ENCODE measurements around the gene FXYD7. TPM values are rescaled to one million over a fixed set of nuclear protein-coding genes. Genes with fewer than 3 reads are reported as not detected.

FXYD7 gene
- polyA plus RNA-seq, 1 donor from 2014 or later = 35.7 TPM

GRCh38 chr19:35095667-35096368 is 47.2 kb upstream of the FXYD7 start:
- no peaks in the 10 kb centered on the region for H3K79me2 ChIP-seq (replicated peaks; ENCODE audit: insufficient read depth, low read length)
- H3K4me2 ChIP-seq (ENCODE audit: low read length) = no peak overlapping the region
- H2AFZ ChIP-seq (ENCODE audit: low read depth, low read length) = no peak overlapping the region
- TF ChIP-seq RAD21 (conservative IDR thresholded peaks at IDR 0.05) = no peak
- no peak for TF ChIP-seq POLR2AphosphoS5 (IDR thresholded peaks at IDR 0.05)
- TF ChIP-seq CTCF (IDR thresholded peaks at IDR 0.05; ENCODE audit: poor library complexity, severe bottlenecking) = no peak
- TF ChIP-seq REST (IDR thresholded peaks at IDR 0.05; ENCODE audit: borderline replicate concordance) = no peak
- TF ChIP-seq EZH2 (IDR thresholded peaks at IDR 0.05; ENCODE audit: borderline replicate concordance, insufficient read depth, low read length, poor library complexity, severe bottlenecking) = no peak
- no peak for TF ChIP-seq MXI1 (conservative IDR thresholded peaks at IDR 0.05; ENCODE audit: poor library complexity, severe bottlenecking)
- no peak for TF ChIP-seq SMC3 (conservative IDR thresholded peaks at IDR 0.05; ENCODE audit: poor library complexity)
- no peak for TF ChIP-seq EP300 (conservative IDR thresholded peaks at IDR 0.05; ENCODE audit: poor library complexity, severe bottlenecking)
- no peak for TF ChIP-seq TAF1 (IDR thresholded peaks at IDR 0.05; ENCODE audit: low read depth)
- no peaks in the 10 kb centered on the region for H4K20me1 ChIP-seq (ENCODE audit: insufficient read depth)
- H3K9me2 ChIP-seq (ENCODE audit: insufficient read depth, low read length) = no peaks in the 10 kb centered on the region
- H3K27me3 ChIP-seq (ENCODE audit: insufficient read depth, low read depth, low read length) = no peaks in the 10 kb centered on the region
- H3K27ac ChIP-seq (ENCODE audit: low read length) = no peak overlapping the region
- H3K4me3 ChIP-seq (ENCODE audit: low read length) = no peak overlapping the region
- H3K9me3 ChIP-seq (ENCODE audit: low read length) = no peaks in the 10 kb centered on the region
- H3F3A ChIP-seq (ENCODE audit: insufficient read depth, low read length, poor library complexity, severe bottlenecking) = no peaks in the 10 kb centered on the region
- no peaks in the 10 kb centered on the region for H3K36me3 ChIP-seq (ENCODE audit: insufficient read depth, low read length)
- no peak overlapping the region for H3K9ac ChIP-seq (ENCODE audit: low read length)

GRCh38 chr19:35098413-35099049 is 44.5 kb upstream of the FXYD7 start:
- Histone ChIP-seq H3K27me3 (ENCODE audit: insufficient read depth, low read depth, low read length) (no peaks in the 10 kb centered on the region), H3K79me2 (replicated peaks; ENCODE audit: insufficient read depth, low read length) (no peaks in the 10 kb centered on the region), H3K9me3 (ENCODE audit: low read length) (no peaks in the 10 kb centered on the region), H2AFZ (ENCODE audit: low read depth, low read length) (no peak overlapping the region), H3F3A (ENCODE audit: insufficient read depth, low read length, poor library complexity, severe bottlenecking) (no peaks in the 10 kb centered on the region), H3K9ac (ENCODE audit: low read length) (no peak overlapping the region), H4K20me1 (ENCODE audit: insufficient read depth) (no peaks in the 10 kb centered on the region), H3K27ac (ENCODE audit: low read length) (no peak overlapping the region), H3K9me2 (ENCODE audit: insufficient read depth, low read length) (no peaks in the 10 kb centered on the region), H3K4me3 (ENCODE audit: low read length) (no peak overlapping the region), H3K36me3 (ENCODE audit: insufficient read depth, low read length) (no peaks in the 10 kb centered on the region), H3K4me2 (ENCODE audit: low read length) (no peak overlapping the region)
- no peak for TF ChIP-seq REST (IDR thresholded peaks at IDR 0.05; ENCODE audit: borderline replicate concordance)
- TF ChIP-seq POLR2AphosphoS5 (IDR thresholded peaks at IDR 0.05) = no peak
- no peak for TF ChIP-seq EP300 (conservative IDR thresholded peaks at IDR 0.05; ENCODE audit: poor library complexity, severe bottlenecking)
- TF ChIP-seq TAF1 (IDR thresholded peaks at IDR 0.05; ENCODE audit: low read depth) = no peak
- TF ChIP-seq SMC3 (conservative IDR thresholded peaks at IDR 0.05; ENCODE audit: poor library complexity) = no peak
- no peak for TF ChIP-seq EZH2 (IDR thresholded peaks at IDR 0.05; ENCODE audit: borderline replicate concordance, insufficient read depth, low read length, poor library complexity, severe bottlenecking)
- TF ChIP-seq CTCF (IDR thresholded peaks at IDR 0.05; ENCODE audit: poor library complexity, severe bottlenecking) = no peak
- no peak for TF ChIP-seq MXI1 (conservative IDR thresholded peaks at IDR 0.05; ENCODE audit: poor library complexity, severe bottlenecking)
- TF ChIP-seq RAD21 (conservative IDR thresholded peaks at IDR 0.05) = no peak

Data from neural cell (in vitro differentiated cells).